Calu3 (cell line): ENCODE measurements around the gene ADGRV1. TPM values are rescaled to one million over a fixed set of nuclear protein-coding genes. Genes with fewer than 3 reads are reported as not detected.

Experiments
- BruUV-seq: library from RNA; stranded (reverse); fragments of 400-500 nt; replicated peaks from 2 replicates; lab custom pipeline; 2021; lab: Mats Ljungman, UMichigan
- CTCF ChIA-PET: fragments of 300-600 bp; sonication (Branson Sonifier 250); formaldehyde crosslinking; loops from one replicate; lab custom pipeline; 2022; ENCODE audit warnings: antibody characterized with exemption; lab: Charles Lee
- DNase-seq: peaks from one replicate; pipeline ENCODE4 v3.0.0; 2022
- H3K27ac Mint-ChIP-seq: one replicate; pipeline ENCODE4 v1.8.0; 2022; ENCODE audit warnings: mixed read lengths; ENCODE audit not compliant: unreplicated experiment
- H3K27me3 Mint-ChIP-seq: one replicate; pipeline ENCODE4 v1.8.0; 2022; ENCODE audit warnings: mixed read lengths; ENCODE audit not compliant: unreplicated experiment
- H3K36me3 Mint-ChIP-seq: one replicate; pipeline ENCODE4 v1.8.0; 2022; ENCODE audit warnings: mild to moderate bottlenecking, moderate library complexity, mixed read lengths; ENCODE audit not compliant: insufficient read depth, unreplicated experiment
- H3K4me1 Mint-ChIP-seq: one replicate; pipeline ENCODE4 v1.8.0; 2022; ENCODE audit warnings: mild to moderate bottlenecking, low read depth, mixed read lengths; ENCODE audit not compliant: unreplicated experiment
- H3K4me3 Mint-ChIP-seq: one replicate; pipeline ENCODE4 v1.8.0; 2022; ENCODE audit warnings: mild to moderate bottlenecking, low read depth, moderate library complexity, mixed read lengths; ENCODE audit not compliant: unreplicated experiment
- H3K9me3 Mint-ChIP-seq: one replicate; pipeline ENCODE4 v1.8.0; 2022; ENCODE audit warnings: low read depth, mixed read lengths; ENCODE audit not compliant: unreplicated experiment
- intact Hi-C: fragments of 100-400 bp; cut with micrococcal nuclease; formaldehyde crosslinking; loops from one replicate; pipeline ENCODE4 v1.10.0; 2022; ENCODE audit not compliant: unreplicated experiment
- total RNA-seq: library from RNA; stranded (reverse); gene quantifications from 2 replicates; pipeline ENCODE4 v1.2.3, GENCODE V29; 2022
- TF ChIP-seq, protein P1 (sequence below): fragments of 200-600 bp; IDR thresholded peaks from one replicate; pipeline ENCODE4 v1.8.0; 2022; ENCODE audit warnings: antibody characterized with exemption; ENCODE audit not compliant: unreplicated experiment

Gene ADGRV1
- total RNA-seq, 1 experiment from 2014 or later: 1.8 TPM

DNA sequence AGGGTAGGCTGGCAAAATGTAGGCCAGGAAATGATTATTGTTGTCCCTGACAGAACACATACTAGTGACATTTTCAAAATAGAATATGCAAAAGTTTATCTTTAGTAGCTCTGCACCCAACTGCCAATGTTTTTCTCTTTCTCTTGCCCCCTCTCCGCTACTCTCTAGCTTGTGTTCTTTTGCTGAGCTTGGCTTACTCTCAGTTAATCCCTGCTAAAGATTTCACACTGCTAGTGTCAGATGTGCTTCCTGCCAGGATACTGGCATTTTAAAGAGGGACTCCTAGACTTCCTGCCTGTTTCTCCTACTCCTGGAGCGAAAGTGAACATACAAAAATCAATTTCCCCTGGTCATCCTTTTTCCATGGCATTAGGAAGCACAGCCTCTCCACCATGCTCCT, 564.1 kb downstream of the ADGRV1 start:
- CTCF ChIA-PET: no interaction called here
- no peak overlapping the region for H3K27ac Mint-ChIP-seq
- TF ChIP-seq, protein P1, sequence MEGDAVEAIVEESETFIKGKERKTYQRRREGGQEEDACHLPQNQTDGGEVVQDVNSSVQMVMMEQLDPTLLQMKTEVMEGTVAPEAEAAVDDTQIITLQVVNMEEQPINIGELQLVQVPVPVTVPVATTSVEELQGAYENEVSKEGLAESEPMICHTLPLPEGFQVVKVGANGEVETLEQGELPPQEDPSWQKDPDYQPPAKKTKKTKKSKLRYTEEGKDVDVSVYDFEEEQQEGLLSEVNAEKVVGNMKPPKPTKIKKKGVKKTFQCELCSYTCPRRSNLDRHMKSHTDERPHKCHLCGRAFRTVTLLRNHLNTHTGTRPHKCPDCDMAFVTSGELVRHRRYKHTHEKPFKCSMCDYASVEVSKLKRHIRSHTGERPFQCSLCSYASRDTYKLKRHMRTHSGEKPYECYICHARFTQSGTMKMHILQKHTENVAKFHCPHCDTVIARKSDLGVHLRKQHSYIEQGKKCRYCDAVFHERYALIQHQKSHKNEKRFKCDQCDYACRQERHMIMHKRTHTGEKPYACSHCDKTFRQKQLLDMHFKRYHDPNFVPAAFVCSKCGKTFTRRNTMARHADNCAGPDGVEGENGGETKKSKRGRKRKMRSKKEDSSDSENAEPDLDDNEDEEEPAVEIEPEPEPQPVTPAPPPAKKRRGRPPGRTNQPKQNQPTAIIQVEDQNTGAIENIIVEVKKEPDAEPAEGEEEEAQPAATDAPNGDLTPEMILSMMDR: no peak

DNA sequence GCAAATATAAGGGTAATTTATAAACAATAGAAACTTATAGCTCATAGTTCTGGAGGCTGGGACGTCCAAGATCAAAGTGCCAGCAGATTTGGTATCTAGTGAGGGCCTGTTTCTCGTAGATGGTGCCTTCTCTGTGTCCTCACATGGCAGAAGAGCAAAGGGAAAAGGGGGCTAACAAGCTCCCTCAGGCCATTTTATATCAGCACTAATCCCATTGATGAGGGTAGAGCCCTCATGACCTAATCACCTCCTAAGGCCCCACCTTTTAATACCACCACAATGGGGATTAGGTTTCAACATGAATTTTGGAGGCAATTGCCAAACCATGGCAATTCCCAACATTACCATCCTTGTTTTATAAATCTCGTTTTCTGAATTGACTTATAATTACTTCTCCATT, 564.7 kb downstream of the ADGRV1 start:
- no peak for DNase-seq
- no peaks in the 10 kb centered on the region for H3K9me3 Mint-ChIP-seq
- BruUV-seq: no TSS peak
- TF ChIP-seq, protein P1: no peak
- H3K27me3 Mint-ChIP-seq: no peaks in the 10 kb centered on the region
- no peak overlapping the region for H3K27ac Mint-ChIP-seq
- H3K4me1 Mint-ChIP-seq: peaks cover 41% of the 10 kb centered on the region
- H3K4me3 Mint-ChIP-seq: no peak overlapping the region
- intact Hi-C loops: no loop called here
- CTCF ChIA-PET: no interaction called here
- no peaks in the 10 kb centered on the region for H3K36me3 Mint-ChIP-seq

More for the DNA sequence above, 564.1 kb downstream of the ADGRV1 start:
- no TSS peak for BruUV-seq
- no peak for DNase-seq
- H3K27me3 Mint-ChIP-seq: no peaks in the 10 kb centered on the region
- peaks cover 34% of the 10 kb centered on the region for H3K4me1 Mint-ChIP-seq
- H3K9me3 Mint-ChIP-seq: no peaks in the 10 kb centered on the region
- no peaks in the 10 kb centered on the region for H3K36me3 Mint-ChIP-seq
- intact Hi-C loops: no loop called here
- no peak overlapping the region for H3K4me3 Mint-ChIP-seq

DNA sequence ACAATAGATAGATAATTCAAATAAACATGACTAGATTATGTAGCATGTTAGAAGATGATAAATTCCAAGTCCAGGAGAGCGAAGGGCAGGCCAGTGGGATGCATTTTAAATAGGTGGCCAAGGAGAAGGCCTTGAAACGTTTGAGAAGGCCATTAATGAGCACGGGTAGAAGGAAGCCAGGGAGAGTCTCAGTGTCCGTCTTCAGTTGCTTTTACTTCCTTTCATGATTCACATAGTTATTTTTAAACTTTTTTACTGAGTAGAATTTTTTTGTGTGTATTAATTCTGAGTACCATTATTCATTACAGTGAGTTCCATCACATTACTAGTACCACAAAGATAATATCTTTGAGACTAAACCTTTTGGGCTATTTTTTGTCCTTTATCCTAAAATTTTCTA, 565.3 kb downstream of the ADGRV1 start:
- DNase-seq: no peak
- CTCF ChIA-PET: no interaction called here
- no peaks in the 10 kb centered on the region for H3K27me3 Mint-ChIP-seq
- TF ChIP-seq, protein P1: no peak
- no peaks in the 10 kb centered on the region for H3K9me3 Mint-ChIP-seq
- peaks cover 47% of the 10 kb centered on the region for H3K4me1 Mint-ChIP-seq
- H3K36me3 Mint-ChIP-seq: no peaks in the 10 kb centered on the region
- intact Hi-C loops: no loop called here
- no peak overlapping the region for H3K27ac Mint-ChIP-seq
- no TSS peak for BruUV-seq
- H3K4me3 Mint-ChIP-seq: no peak overlapping the region

DNA sequence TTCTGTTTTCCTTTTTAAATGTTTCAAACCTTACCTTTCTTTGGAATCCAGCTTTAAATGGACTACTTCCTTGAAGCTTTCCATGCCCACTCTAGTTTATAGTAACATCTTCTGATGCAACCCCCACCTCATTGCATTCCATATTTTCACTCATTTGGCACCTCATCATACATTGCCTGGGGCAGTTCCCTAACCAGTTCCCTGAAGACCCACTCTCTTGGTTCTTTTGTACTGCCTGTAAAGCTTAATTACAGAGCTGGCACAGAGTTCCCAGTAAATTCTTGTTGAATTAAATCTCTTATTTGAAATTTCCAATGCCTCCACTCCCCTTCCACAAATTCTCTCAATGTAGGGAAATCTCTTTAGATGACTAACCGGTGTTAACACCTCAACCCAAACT, 567.3 kb downstream of the ADGRV1 start:
- no peaks in the 10 kb centered on the region for H3K36me3 Mint-ChIP-seq
- intact Hi-C loops: no loop called here
- BruUV-seq: no TSS peak
- CTCF ChIA-PET: interaction anchor here (1.2 kb wide), 1 partner anchor 93 kb away, joined by 5 read pairs; no protein-coding TSS in a partner anchor
- no peaks in the 10 kb centered on the region for H3K27me3 Mint-ChIP-seq
- peaks cover 42% of the 10 kb centered on the region for H3K4me1 Mint-ChIP-seq
- H3K27ac Mint-ChIP-seq: no peak overlapping the region
- no peak for DNase-seq
- no peaks in the 10 kb centered on the region for H3K9me3 Mint-ChIP-seq
- H3K4me3 Mint-ChIP-seq: no peak overlapping the region
- TF ChIP-seq, protein P1: no peak
